Measurements from ENCODE around the gene PCDHGB1.

- TF ChIP-seq EZH2 (IDR thresholded peaks at IDR 0.05; ENCODE audit: borderline replicate concordance, low read length) (no peak), CTCF (IDR thresholded peaks at IDR 0.05; ENCODE audit: low read length) (no peak)
Observed at GRCh38 chr5:141374627-141375026, 24.7 kb downstream of the PCDHGB1 start.

Data from OCI-LY1 (cell line).